Keratinocyte (primary cell): ENCODE data around the gene MAPRE2.

Experiments
- CTCF ChIP-seq, 3 experiments: IDR thresholded peaks in 1 of 3; conservative IDR thresholded peaks in 1 of 3; optimal IDR thresholded peaks in 1 of 3; 2 replicates in 2 of 3; 3 replicates in 1 of 3; pipeline versions ENCODE3 to v1.5.1; 2011; ENCODE audit warnings: low read length in 3 of 3, mild to moderate bottlenecking in 3 of 3, moderate library complexity in 2 of 3, control low read depth in 1 of 3, inconsistent platforms in 1 of 3; ENCODE audit not compliant: insufficient read depth in 2 of 3; ENCODE audit errors: extremely low read depth in 1 of 3
- EZH2 ChIP-seq: IDR thresholded peaks from one replicate; pipeline ENCODE4 v1.6.1; 2012; ENCODE audit warnings: inconsistent platforms, mild to moderate bottlenecking, low read length, moderate library complexity

GRCh38 chr18:35159782-35160181 lies 118.6 kb downstream of the MAPRE2 start:
- TF ChIP-seq CTCF (optimal IDR thresholded peaks at IDR 0.05 in 1 of 3, IDR thresholded peaks at IDR 0.05 in 1 of 3, conservative IDR thresholded peaks at IDR 0.05 in 1 of 3; ENCODE audit: extremely low read depth in 1 of 3, insufficient read depth in 2 of 3, low read length in 3 of 3) = no peak
- TF ChIP-seq EZH2 = no peak
